Measurements from ENCODE around the gene FLOT2. TPM values are rescaled to one million over a fixed set of nuclear protein-coding genes. Genes with fewer than 3 reads are reported as not detected.

FLOT2 gene
- polyA plus RNA-seq, 1 of the 3 experiments (the other 2 are of a cell fraction) = 105 TPM

- no peaks in the 10 kb centered on the region for H3K9me3 ChIP-seq
- H3K27ac ChIP-seq (ENCODE audit: low read depth in 2 of 2, low read length in 1 of 2) = peak within 1 kb of the TSS; percentile 53 to 79
- WGBS (ENCODE audit: low lambda C conversion rate) = 7% methylated on average over 12 of the region's 55 CpGs
- H2AFZ ChIP-seq (ENCODE audit: low read depth) = peak within 1 kb of the TSS; percentile 95
- no peaks in the 10 kb centered on the region for H3K27me3 ChIP-seq (ENCODE audit: insufficient read depth)
- POLR2A ChIA-PET = interaction anchor here (0.9 to 1.0 kb wide), 3 partner anchors 47 to 175 kb away, joined by 3 to 5 read pairs (median 3); no protein-coding TSS in a partner anchor
- peak within 1 kb of the TSS; percentile 98 for H3K4me2 ChIP-seq
- H3K9me2 ChIP-seq = no peaks in the 10 kb centered on the region
- peak within 1 kb of the TSS; percentile 73 for H3K9ac ChIP-seq
- peaks cover 44% of the 10 kb centered on the region for H3F3A ChIP-seq (replicated peaks; ENCODE audit: insufficient read depth)
- CTCF ChIA-PET = interaction anchor here (0.6 to 9.0 kb wide), 44 partner anchors 9 to 486 kb away, joined by 3 to 95 read pairs (median 4); partner anchors contain the start of genes ERAL1, NEK8 and TLCD1
- 0 out of 2 replicates have a peak, but pooled peaks cover under 1% of the 10 kb centered on the region for H4K20me1 ChIP-seq (ENCODE audit: insufficient read depth)
- TF ChIP-seq MAX (IDR thresholded peaks at IDR 0.05; ENCODE audit: low read depth) (peak; percentile 72), RCOR1 (IDR thresholded peaks at IDR 0.05; ENCODE audit: low read length) (peak; percentile 43), TCF12 (IDR thresholded peaks at IDR 0.05) (peak; percentile 14; the same call in 1 of the 2 replicates), USF2 (IDR thresholded peaks at IDR 0.05; ENCODE audit: borderline replicate concordance, low read depth, low read length) (no peak), NRF1 (IDR thresholded peaks at IDR 0.05; ENCODE audit: low read depth, low read length) (peak; percentile 75), RAD21 (IDR thresholded peaks at IDR 0.05; ENCODE audit: low read length) (peak; percentile 55), ELF1 (IDR thresholded peaks at IDR 0.05) (no peak), CHD2 (IDR thresholded peaks at IDR 0.05; ENCODE audit: low read length, partially characterized antibody) (peak; percentile 83), MXI1 (IDR thresholded peaks at IDR 0.05; ENCODE audit: low read depth, low read length) (peak; percentile 89), NFIC (IDR thresholded peaks at IDR 0.05; ENCODE audit: borderline replicate concordance) (peak; percentile 83), PBX3 (IDR thresholded peaks at IDR 0.05) (0 out of 2 replicates have a peak, but pooled peaks have one; percentile 6), RXRA (IDR thresholded peaks at IDR 0.05; ENCODE audit: borderline replicate concordance, low read depth) (no peak), CTCF (IDR thresholded peaks at IDR 0.05) (peak; percentile 87), SMC3 (IDR thresholded peaks at IDR 0.05; ENCODE audit: low read depth, low read length) (peak; percentile 54; the same call in 1 of the 2 replicates), SIN3A (IDR thresholded peaks at IDR 0.05; ENCODE audit: borderline replicate concordance, low read depth, low read length) (peak; percentile 95)
- DNase-seq = peak; percentile 99
- H3K4me1 ChIP-seq (ENCODE audit: control insufficient read depth in 1 of 2, insufficient read depth in 2 of 2, low read depth in 1 of 2, low read length in 1 of 2) = peaks cover 3 to 15% of the 10 kb centered on the region in 2 experiments; a peak in 2 of 4 replicates
- peaks cover 16% of the 10 kb centered on the region for H3K79me2 ChIP-seq (ENCODE audit: insufficient read depth)
- H3K4me3 ChIP-seq (ENCODE audit: low read depth in 2 of 2, low read length in 1 of 2) = peak within 1 kb of the TSS; percentile 71 to 75
- peaks cover 16 to 23% of the 10 kb centered on the region in 2 experiments for H3K36me3 ChIP-seq (replicated peaks in 1 of 2; ENCODE audit: control insufficient read depth in 1 of 2, insufficient read depth in 2 of 2, low read length in 1 of 2)
Measured at GRCh38 chr17:28902819-28903545, 5.4 kb upstream of the FLOT2 start, which contains the start of gene DHRS13. DHRS13 (minus strand) TSS chr17:28903079; CDS start chr17:28902944, 135 bp downstream.
